ENCODE results near the gene SLC25A33.

Gene SLC25A33

DNA sequence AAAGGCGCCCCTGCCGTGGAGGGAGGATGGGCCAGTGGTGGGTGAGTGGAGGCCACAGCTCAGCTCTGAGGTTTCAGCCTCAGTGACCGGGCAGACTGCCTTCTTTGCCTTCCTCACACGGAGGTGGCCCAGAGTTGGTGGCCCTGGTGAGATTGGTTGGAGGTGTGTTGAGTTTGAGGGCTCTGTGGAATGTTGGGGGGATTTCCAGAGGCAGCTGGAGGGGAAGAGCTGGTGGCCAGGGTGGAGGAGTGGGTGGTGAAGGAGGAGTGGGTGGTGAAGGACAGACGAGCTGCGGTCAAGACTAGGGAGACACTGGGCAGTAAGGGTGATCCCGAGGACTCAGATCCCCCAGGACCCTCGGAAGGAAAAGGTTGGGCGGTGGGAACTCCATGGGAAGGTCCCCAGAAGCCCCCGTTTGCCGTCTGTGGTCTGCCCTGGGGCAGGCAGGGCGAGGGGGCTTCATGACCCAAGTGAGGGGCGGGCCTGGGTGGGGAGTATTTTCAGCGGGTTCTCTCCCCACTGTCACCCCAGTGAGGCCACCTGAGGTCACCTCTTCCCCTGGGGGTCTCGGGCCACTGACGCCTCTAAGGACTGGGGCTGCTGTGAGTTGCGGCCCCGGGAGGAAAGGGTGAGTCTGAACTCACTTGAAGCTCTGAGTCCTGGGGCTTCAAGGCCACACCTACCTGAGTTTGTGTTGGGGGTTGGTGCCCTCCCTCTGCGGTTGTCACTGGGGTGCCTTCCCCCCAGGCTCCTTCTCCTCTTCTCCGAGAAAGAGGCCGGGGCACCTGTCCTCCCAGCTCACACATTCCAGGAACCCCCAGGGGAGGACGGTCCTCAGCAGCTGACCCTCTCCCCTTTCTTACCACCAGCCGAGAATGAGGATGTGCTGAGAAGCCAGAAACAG is 89.5 kb downstream of the SLC25A33 start:
- DNase-seq, result peak in 1 of 2 donors; percentile 15

DNA sequence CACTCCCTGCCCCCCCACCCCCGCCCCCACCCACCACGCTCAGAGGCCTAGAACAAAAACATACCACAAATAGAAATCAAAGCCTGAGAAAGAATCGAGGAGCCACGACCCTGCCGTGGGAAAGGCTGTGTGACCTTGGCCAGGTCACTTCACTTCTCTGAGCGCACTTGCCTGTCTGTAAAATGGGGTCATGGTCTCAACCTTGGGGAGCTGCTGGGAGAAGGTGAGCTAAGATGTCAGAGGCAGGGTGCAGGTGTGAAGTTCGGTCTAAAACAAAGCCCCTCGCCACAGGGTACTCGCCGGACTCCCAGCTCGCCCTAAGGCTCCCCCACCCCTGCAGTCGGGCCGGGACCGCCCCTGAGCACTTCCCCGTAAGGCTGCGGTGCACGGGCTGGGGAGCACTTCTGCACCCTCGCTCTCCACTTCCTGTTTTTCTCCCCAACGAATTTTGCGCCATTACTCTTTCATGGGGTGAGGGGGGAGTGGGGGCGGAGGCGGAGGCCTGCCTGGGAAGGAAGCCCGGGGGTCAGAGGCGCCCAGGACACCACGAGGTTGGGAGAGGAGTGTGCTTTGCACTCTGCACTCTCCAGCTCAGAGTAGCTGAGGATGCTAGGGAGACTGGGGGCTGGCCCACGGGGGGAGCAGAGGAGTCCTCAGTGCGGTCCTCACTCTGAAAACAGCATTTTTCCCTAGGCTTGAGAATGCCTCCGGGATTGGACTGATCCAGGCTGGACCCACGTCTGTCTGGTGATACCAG is 90.4 kb downstream of the SLC25A33 start:
- peak; percentile 89 for DNase-seq

DNA sequence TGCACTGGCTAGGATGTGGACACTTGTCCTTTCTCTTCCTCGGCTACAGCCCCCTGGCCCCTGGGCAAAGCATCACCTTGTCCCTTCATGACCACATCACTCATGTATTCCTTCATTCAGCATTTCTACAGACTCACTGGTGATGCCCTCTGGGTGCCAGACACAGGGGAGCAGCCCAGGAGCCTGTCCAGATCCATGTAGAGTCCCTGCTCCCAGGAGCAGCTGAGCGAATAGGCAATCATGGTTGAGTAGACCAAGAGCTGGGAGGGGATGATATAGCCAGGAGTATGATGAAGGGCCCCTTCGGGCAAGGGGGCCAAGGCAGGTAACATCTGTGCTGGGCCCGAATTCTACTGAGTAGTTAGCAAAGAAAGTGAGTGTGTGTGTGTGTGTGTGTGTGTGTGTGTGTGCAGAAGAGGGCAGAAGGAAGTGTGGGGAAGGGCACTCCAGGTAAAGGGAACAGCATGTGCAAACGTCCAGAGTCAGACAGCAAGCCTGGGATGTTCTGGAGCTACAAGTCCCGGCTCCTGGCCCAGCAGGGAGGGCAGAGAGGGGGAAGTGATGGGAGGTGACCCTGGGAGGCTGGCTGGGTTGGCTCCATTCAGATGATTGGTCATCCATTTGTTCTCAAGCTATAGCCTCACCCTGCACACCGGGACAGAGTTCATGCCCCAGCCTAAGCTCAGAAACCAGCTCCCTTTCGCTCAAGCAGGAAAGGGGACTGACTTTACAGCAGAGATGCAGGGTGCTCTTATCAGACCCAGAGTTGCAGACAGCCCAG is 91.3 kb downstream of the SLC25A33 start:
- peak in 1 of 2 donors; percentile 13 for DNase-seq

- DNase-seq, result no peak
These were observed 92.3 kb downstream of the SLC25A33 start for GRCh38 chr1:9631613-9632012.

DNA sequence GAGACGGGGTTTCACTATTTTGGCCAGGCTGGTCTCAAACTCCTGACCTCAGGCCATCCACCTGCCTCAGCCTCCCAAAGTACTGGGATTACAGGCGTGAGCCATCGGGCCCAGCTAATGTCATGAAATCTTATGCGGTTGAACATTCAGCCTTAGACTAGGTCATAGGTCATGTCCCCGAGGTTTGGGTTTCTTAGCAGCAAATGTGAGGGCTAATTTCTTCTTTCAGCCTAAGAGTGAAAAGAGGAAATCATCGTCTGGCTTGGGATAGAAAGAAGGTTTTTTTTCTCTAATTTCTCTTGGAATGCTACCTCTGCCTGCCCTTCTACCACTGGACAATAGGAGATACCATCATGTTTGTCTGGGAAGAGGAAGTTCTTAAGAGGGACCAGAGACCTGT is 94.2 kb downstream of the SLC25A33 start:
- peak; percentile 49 to 64 for DNase-seq

DNA sequence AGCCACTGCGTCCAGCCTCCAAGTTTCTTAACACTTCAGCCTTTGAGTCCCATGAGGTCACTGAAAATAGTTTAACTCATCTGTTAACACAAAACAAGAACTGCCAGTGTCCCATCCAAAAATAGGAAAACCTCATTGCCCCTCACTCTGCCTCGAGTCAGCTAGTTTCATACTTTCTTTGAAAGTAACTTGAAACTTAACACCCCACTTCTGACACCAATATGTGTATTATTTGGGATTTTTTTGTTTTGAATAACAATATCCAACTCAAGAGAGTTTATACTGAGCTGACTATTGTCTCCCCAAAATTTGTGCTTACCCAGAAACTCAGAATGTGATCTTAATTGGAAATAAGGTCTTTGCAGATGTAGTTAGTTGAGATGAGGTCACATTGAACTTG is 95.3 kb downstream of the SLC25A33 start:
- DNase-seq, result no peak
